DMS153 (cell line): ENCODE results near the gene SLC46A1.

Source experiments
- DNase-seq: peaks from one replicate; lab custom pipeline; 2025; lab: John Stamatoyannopoulos, UW

Gene SLC46A1

GRCh38 chr17:28350271-28350670, 55.7 kb downstream of the SLC46A1 start:
- no peak for DNase-seq

DNA sequence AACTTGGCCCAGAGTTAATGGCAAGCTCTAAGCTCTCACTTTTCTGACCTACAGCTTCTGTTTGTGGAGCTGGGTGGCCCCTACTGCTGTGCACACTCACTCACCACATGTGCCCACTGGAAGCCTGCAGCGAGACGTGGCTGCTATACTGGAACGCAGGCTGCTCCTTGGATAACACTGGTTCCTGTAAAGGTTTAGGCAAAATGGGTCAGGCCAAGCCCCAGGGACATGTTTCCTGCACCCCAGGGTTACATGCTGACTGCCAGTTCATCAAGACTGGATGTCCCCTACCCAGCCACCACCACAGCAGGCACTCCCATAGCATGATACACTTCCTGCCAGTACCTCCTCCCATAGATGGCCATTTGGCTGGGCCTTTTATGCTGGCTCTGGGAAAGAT, 57.0 kb downstream of the SLC46A1 start:
- DNase-seq, result no peak

DNA sequence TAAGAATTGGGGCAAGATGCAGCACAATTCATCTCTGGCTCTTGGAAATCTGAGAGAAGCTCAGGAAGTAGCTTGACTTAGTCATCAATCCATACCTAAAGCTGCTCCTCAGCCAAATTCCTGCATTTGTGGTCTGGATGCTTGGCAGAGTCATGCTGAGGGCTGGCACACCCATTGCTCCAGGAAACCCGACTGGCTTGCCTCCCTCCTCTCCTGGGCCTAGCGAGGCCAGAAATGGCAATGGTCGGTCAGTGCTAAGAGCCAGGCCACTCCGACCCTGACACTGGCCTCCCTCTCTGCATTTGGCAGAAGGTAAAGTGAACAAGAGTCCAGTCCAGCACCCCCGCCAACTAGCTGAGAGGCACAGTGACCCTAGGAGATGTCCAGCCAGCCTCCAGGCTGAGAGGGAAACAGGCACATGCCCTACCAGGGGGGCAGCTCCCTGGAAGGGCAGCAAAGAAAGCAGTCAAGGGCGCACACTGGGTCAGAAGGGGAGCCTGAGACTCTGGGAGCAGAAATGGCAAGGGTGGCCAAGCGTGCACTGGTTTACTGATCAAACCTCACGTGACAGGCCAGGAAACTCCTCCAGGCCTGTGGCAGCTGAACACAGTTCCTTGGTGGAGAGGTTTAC, 58.6 kb downstream of the SLC46A1 start:
- no peak for DNase-seq

DNA sequence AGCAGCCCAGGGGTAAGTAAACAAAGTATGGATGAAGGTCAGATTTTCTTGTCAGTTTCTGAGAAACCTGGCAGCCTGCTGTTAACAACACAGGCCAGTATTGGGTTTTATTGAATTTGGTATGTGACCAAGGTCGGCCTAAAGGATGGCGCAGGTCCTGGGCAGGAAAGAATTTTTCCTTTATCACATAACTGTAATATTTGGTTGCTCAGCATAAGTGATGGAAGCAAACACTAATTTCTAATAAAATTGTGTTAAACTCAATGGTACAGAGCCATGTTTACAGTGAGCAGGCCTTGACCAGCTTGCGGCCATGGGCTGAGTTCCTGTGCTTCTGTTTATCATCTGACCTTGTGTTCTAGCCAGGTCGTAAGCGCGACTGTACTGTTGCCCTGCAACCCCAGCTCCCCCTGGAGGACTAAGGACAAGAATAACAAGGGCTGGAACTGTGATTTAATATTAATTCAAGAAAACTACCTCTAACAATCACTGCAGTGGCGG, 59.2 kb downstream of the SLC46A1 start:
- DNase-seq, result no peak

DNA sequence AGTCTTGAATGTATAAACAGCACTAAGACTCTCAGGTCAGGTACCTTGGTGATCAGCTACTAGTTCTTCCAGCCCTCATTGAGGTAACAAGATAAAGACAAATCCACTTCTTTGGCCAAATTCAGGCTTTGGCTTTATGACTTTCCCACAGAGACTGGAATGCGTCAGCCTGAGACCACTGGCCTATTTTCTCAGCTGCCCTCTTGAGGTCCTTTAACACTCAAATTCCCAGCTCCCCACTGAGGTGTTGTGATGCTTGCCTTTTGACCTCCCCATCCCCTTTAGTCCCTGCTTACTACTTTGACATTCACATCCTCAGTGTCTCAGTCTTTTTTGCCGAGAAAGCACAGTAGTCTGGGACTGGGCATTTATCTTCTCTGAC, 59.8 kb downstream of the SLC46A1 start:
- DNase-seq, result no peak

DNA sequence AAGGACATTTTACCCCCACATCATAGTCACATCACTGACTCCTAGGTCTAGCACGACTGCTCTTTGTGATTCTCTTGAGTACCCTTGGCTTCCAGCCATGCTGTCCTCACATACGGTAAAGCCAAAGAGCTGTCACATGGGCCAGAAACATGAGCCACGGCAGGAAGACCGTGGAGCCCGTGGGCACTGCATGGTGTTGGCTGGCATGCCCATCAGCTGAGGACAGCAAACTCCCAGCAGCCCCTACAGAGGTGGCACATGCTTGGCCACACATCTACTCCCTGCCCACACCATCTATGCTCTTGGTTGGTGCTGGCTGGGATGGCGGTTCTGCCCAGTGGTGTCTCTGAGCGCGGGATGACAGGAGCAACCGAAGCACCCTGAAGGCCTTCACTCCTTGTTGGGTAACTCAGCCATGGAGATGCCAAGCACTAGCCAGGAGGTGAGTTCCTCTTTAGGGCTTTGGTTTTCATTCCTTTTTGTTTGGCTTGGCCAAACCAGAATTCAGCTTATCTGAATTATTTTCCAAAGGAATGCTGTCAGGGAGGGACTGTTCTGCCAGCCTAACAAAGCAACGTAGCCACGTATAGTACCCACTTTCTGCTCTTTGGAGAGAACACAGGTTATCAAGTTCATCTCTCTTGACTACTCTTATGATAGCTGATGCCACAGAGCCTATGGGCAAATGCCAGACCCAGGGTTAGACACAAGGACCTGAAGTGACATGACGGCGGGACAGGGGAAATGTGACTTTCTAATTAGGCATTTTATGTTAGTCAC, 60.4 kb downstream of the SLC46A1 start:
- DNase-seq, result no peak
